Coronary artery (tissue), 2 donors: ENCODE results near the gene DLG2.

Experiments used
- DNase-seq: peaks from one replicate; pipeline ENCODE4 v3.0.0-alpha.2; 2017; ENCODE audit warnings: low spot score
- H3K27ac ChIP-seq, 2 donors: fragments of 200-600 bp; sonication (generic); one replicate each; pipeline ENCODE4 v1.5.1; 2016 to 2019
- H3K4me3 ChIP-seq: fragments of 200-600 bp; sonication (generic); 2 replicates; pipeline ENCODE4 v1.5.1; 2016; ENCODE audit warnings: mild to moderate bottlenecking, moderate library complexity
- TF ChIP-seq, protein P1 (sequence below): fragments of 200-600 bp; sonication (generic); IDR thresholded peaks from one replicate; pipeline ENCODE4 v1.5.1; 2019; ENCODE audit warnings: antibody characterized with exemption

DLG2 gene

DNA sequence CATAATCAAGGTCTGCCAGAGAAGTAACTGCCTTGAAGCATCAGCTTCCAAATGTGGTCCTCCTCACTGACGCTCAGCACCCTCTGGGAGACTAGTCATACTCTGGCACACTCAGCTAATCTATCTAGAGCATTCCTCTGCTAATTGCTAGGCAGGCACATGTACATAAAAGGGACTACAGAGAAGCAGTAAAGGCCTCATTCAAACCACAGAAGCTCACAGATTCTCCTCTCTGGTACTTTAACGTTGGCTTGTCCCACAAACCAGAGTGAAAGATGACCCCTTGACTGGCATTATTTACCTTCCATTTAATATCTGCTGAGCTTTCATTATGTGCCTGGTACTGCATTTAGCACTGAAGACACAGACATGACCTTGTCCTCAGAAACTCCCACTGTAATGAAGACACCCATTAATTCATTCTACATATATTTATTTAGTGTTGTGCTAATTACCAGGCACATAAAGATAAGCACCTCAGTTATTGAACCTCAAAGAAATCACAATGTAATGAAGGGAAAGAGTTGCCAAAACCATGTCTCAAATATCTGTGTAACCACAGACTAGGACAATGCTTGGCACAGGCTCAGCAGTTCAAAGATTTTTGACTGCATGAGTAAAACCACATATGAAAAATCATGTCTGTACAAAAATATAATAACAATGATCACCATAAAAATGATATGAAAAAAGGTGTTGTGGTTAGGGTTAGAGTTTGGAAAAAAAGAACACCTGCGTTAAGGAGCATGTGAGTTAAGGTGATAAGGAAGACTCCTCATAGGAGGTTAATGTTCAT is 550.4 kb downstream of the DLG2 start:
- H3K4me3 ChIP-seq = no peak overlapping the region
- TF ChIP-seq, protein P1, sequence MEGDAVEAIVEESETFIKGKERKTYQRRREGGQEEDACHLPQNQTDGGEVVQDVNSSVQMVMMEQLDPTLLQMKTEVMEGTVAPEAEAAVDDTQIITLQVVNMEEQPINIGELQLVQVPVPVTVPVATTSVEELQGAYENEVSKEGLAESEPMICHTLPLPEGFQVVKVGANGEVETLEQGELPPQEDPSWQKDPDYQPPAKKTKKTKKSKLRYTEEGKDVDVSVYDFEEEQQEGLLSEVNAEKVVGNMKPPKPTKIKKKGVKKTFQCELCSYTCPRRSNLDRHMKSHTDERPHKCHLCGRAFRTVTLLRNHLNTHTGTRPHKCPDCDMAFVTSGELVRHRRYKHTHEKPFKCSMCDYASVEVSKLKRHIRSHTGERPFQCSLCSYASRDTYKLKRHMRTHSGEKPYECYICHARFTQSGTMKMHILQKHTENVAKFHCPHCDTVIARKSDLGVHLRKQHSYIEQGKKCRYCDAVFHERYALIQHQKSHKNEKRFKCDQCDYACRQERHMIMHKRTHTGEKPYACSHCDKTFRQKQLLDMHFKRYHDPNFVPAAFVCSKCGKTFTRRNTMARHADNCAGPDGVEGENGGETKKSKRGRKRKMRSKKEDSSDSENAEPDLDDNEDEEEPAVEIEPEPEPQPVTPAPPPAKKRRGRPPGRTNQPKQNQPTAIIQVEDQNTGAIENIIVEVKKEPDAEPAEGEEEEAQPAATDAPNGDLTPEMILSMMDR = no peak
- no peak for DNase-seq
- no peak overlapping the region for H3K27ac ChIP-seq

DNA sequence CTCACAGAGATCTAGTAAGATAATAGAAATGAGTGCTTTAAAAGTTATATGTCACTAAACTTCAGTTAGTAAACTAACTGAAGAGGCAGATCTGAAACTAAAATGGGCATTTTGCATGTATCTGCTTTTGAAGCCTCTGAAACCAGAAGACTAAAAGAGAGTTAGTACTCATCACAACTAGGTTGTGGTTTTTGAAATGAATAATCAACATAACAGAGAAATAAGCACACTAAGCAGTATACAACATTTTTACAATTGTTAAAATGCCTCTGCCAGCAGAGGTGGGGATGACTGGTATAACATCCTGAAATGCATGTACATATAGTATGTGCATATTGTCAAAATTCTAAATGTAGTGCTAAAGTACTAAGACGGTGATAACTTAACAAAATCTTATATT is 564.5 kb downstream of the DLG2 start:
- Histone ChIP-seq H3K27ac (no peak overlapping the region), H3K4me3 (no peak overlapping the region)
- DNase-seq = no peak
- TF ChIP-seq, protein P1 = no peak

DNA sequence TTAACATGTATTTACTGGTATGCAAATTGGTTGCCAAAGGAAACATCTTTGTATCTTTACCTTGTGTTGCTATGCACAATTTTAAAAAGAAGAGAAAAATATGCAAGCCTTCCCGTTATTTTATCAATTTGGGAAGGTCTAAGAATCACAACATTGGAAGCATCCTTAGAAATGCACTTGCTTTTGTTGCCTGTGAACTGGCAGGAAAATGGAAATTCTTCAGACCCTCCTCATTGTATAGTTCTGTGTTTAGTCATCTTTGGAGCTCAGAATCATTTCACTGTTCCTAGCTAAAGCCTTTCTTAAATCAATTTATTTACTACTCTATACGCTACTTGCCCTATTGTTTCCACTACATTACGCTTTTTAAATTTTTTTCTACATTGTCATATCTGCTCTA is 574.5 kb downstream of the DLG2 start:
- no peak overlapping the region for H3K27ac ChIP-seq
- DNase-seq = no peak
- no peak overlapping the region for H3K4me3 ChIP-seq
- TF ChIP-seq, protein P1 = no peak

DNA sequence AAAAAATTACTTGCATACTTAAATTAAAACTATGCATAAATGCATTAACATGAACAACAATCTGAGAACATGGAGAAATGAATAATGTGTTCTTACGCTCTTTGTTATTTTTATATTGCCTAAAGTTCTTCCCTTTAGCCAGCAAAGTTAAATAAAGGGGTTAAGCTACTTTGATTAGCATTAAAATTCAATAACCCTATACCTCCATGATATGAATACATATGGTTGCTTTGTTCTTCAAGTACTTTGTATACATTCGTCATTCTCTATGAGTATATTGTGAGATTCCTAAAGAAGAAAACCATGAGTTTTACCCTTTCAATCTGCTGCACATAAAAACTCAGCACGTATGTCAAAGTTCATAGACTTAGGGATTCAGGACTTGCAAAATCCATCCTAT is 578.3 kb downstream of the DLG2 start:
- DNase-seq = no peak
- no peak overlapping the region for H3K27ac ChIP-seq
- H3K4me3 ChIP-seq = no peak overlapping the region
- TF ChIP-seq, protein P1 = no peak

DNA sequence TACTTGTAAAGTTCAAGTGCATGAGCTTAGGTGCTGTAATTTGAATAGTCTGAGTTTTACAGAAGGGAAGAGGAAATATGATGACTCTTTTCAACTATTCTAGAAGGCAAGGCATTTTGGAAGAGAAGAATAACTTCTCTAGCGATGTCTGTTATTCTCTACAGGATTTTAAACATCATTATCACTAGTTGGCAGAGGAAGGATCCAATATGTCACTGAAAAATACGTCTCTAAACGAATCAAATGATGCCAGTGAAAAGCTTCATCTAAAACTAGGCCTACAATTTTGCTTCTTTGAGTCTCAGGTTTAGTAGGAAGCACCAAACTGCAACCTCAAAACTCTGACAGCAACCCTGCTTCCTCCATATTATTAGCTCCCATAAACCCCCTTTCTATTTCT is 581.4 kb downstream of the DLG2 start:
- DNase-seq = no peak
- Histone ChIP-seq H3K4me3 (no peak overlapping the region), H3K27ac (no peak overlapping the region)
- TF ChIP-seq, protein P1 = no peak

DNA sequence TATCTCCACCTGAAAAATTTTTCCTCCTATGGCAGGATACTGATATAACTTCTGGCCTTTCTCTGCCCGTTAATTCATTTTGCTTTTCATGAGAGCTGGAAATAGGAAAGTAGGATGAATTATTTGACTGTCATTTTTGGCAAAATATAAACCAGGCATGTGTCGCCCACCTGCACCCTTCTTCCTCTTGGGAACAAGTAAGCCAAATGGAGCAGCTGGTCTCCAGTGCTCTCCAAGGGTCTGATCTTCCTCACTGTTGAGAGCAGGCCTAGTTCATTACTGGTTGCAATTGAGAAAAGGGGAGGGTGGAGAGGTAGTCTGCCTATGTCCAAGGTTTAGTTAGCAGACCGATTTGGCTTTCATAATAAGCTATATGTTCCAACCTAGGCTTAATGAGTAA is 582.2 kb downstream of the DLG2 start:
- no peak for DNase-seq
- H3K27ac ChIP-seq = no peak overlapping the region
- no peak overlapping the region for H3K4me3 ChIP-seq
- TF ChIP-seq, protein P1 = no peak

DNA sequence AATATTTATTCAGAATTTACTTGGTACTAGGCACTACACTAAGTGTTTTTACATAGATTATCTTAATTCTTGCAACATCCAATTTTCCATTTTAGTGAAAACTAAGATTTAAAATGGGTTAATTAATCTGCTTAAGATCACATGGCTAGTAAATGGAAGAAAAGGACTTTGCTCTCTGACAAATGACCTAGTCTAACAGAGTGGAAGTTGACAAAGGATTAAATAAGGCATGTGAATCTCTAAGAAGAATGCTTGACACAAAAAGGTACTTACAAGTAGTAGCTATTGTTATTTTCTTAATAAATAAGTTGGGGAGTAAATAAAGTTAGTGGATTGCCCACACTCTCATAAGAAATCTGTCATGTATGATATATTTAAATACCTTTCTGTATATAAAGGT is 584.8 kb downstream of the DLG2 start:
- H3K4me3 ChIP-seq = no peak overlapping the region
- no peak for DNase-seq
- no peak overlapping the region for H3K27ac ChIP-seq
- TF ChIP-seq, protein P1 = no peak
